GM18907 (cell line): ENCODE data around the gene SLC6A12.

Experiments used
- ATAC-seq: cut with Tn5 transposase; IDR thresholded peaks from one replicate; pipeline ENCODE4 v1.9.1; 2021; ENCODE audit warnings: mild to moderate bottlenecking, moderate library complexity; ENCODE audit not compliant: unreplicated experiment

The SLC6A12 gene

GRCh38 chr12:180445-180844 is 33.5 kb downstream of the SLC6A12 start:
- no peak for ATAC-seq

GRCh38 chr12:179885-180284 is 34.1 kb downstream of the SLC6A12 start:
- no peak for ATAC-seq

- no peak for ATAC-seq
Observed at GRCh38 chr12:179131-179884, 34.6 kb downstream of the SLC6A12 start.

DNA sequence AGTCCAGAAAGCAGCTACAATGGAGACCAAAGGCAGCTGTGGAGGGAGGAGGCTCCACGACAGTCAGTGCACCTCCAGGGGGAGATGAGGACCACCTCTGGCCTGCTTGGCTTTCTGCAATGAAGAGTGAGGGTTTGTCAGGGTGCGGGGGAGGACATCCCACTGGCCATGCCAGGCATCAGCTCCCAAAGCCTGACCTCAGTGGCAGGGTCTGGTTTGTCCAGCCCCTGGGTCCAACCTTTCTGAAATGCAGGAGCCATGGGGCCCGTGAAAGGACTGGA is 35.2 kb downstream of the SLC6A12 start:
- ATAC-seq, result no peak

DNA sequence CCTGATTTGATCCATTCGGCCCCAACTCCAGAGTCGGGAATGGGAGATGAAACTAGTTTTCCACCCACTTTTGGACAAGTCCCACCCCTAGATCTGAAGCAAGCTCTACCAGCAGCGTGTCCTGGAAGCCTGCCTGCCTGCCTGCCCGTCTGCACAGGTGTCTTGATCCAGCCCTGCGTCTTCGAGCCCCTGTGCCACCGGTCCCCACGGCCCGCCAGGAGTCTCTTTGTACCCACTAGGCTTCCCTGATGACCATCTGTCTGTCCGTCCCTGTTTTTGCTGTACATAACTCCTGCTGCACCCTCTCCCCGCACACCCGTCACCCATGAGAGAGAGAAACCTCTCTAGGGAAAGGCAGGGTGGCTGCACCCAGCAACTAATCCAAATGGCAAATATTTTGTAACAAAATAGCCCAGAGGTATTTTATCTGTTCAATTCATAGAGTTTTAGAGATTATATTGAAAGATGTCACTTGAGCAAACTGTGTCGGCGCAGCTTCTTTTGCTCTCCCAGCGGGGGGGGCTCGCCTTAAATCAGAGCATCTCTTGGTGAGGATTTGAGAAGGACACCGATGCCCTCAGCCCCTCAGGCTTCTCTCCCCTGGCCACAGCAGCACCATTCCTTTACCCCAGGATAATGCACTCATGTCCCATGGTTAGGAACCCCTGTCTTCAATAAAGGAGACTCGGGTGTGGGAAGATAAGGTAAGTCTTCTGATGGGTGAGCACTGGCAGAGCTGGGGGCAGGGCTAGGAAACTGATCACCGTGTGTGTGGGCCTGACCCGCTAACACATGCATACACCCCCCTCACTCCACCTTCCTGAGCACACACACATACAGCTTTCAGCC is 35.8 kb downstream of the SLC6A12 start:
- no peak for ATAC-seq

GRCh38 chr12:177336-177979 is 36.5 kb downstream of the SLC6A12 start:
- ATAC-seq, result no peak

GRCh38 chr12:176321-177181 is 37.4 kb downstream of the SLC6A12 start:
- no peak for ATAC-seq

DNA sequence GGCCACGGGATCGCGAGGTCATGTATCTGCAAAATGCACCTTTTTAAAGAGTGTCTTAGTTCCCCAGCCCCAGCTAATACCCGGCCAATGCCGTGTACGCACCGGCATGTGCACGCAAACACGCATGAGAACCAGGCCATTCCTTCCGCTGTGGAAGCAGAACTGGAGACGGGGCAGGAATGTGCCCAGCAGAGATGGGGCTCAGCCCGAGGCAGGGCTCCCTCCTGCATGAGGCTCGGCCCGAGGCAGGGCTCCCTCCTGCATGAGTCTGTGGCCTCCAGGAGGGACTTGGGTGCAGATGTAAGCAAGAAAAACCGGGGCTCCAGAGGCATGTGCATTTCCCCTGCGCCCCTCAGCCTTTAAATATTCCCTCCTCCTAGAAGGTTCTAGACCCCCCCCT is 38.2 kb downstream of the SLC6A12 start:
- no peak for ATAC-seq

- no peak for ATAC-seq
Observed at GRCh38 chr12:175250-175649, 38.7 kb downstream of the SLC6A12 start.

GRCh38 chr12:174596-174995 is 39.4 kb downstream of the SLC6A12 start:
- ATAC-seq, result no peak

DNA sequence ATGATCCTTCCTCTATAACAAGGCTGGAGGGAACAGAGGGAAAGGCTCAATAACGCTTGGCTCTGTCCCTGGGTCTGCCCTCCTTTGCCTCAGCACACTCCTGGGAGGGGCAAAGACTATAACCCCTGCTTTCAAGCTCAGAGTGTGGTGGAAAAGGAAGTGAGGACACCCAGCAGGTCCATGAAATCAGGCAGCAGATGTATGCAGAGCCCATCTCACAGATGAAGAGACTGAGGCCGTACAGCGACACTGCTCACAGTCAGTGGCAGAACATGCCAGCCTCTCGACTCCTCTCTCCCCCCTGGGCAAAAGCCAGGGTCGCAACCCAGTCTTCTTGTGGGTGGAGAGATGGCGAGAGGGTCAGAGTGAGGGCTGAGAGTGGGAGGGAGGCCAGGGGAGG is 39.8 kb downstream of the SLC6A12 start:
- no peak for ATAC-seq

- no peak for ATAC-seq
Observed at GRCh38 chr12:172732-173161, 41.2 kb downstream of the SLC6A12 start.

- ATAC-seq, result no peak
Observed at GRCh38 chr12:171743-172676, 41.9 kb downstream of the SLC6A12 start.

DNA sequence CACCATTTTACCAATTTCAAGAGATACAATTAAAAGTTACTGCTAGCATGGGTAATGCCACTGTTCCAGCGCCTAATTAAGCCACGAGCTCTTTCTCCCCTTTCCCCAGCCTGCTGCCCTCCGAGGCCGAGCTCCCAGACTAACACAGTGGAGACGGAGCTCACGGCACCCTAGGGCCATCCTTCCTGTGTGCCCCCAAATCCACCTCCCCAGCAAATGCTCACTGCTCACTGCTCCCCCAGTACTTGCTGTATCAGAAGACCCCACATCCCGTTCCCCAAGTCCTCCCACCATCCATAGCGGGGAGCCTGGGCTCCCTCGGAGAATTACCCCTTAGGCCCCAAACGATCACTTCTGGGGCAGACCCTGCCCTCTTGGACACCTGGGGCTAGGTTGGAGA is 42.7 kb downstream of the SLC6A12 start:
- no peak for ATAC-seq

- no peak for ATAC-seq
Observed at GRCh38 chr12:170371-171225, 43.4 kb downstream of the SLC6A12 start.

GRCh38 chr12:169528-170370 is 44.2 kb downstream of the SLC6A12 start:
- no peak for ATAC-seq

DNA sequence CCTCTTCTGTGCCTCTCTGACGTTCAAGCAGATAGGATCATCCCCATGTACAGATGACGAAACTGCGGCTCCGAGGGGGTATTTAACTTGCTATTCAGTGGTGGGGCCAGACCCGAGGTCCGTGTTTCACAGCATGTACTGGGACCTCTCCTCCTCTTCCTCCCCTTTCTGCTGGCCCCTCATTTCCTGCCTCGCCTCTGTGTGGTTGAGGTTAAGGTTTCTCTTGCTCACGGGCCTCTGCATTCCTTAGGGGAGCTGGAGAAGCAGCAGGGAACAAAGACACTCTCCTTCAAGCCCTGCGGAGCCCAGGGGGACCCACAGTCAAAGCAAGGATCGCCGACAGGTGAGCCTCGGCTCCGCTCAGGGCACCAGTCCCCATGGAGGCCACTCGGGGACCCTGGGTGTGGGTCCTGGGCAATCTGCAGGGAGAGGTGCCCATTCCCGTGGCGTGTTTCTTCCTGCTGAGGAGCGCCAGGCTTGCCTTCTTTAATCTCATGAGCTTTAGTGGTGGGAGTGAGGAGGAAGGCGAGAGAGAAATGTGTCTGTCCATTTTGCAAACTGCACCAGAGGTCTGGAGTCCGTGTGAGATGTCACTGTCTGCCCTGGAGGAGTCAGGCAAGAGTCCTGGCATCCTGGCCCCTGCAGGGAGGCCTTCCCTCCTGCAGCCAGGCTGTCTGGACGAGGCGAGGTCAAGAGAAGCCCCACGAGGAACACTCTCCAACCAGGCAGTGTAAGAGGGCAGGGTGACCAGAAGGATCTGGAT is 45.0 kb downstream of the SLC6A12 start:
- no peak for ATAC-seq
